Measurements from ENCODE around the gene DNASE1L2.

- TF ChIP-seq CTCF (conservative IDR thresholded peaks at IDR 0.05; ENCODE audit: low read depth, low read length) = no peak
- TF ChIP-seq EZH2 (IDR thresholded peaks at IDR 0.05; ENCODE audit: borderline replicate concordance, low read depth, low read length, poor library complexity, severe bottlenecking) = no peak
These were observed 21.5 kb downstream of the DNASE1L2 start for GRCh38 chr16:2257726-2258125.

Measured in A673 (cell line).